ENCODE results near the gene VDAC2.
A peak's percentile ranks its signal among the peaks of the same experiment; 100 is the strongest.
"Not testable (repeated sequence)": the region's sequence is repeated elsewhere in the genome, so short reads cannot be mapped to it uniquely, and the experiment has no call there.

Gene VDAC2

GRCh38 chr10:75201793-75202307, 8.7 kb upstream of the VDAC2 start:
- no peak for DNase-seq

- DNase-seq, result no peak
These were observed 8.1 kb upstream of the VDAC2 start for GRCh38 chr10:75202321-75203045.

GRCh38 chr10:75203046-75203620, 7.5 kb upstream of the VDAC2 start:
- not testable (repeated sequence) for DNase-seq

- no peak for DNase-seq
These were observed 6.9 kb upstream of the VDAC2 start for GRCh38 chr10:75203724-75204123.

GRCh38 chr10:75205908-75206307, 4.7 kb upstream of the VDAC2 start:
- no peak for DNase-seq

- DNase-seq, result not testable (repeated sequence)
These were observed 4.0 kb upstream of the VDAC2 start for GRCh38 chr10:75206638-75207037.

GRCh38 chr10:75207079-75207856, 3.3 kb upstream of the VDAC2 start:
- no peak for DNase-seq

- no peak for DNase-seq
These were observed 2.8 kb upstream of the VDAC2 start for GRCh38 chr10:75207857-75208144.

- no peak for DNase-seq
These were observed 2.4 kb upstream of the VDAC2 start for GRCh38 chr10:75208181-75208580.

GRCh38 chr10:75209086-75209920, 1.3 kb upstream of the VDAC2 start:
- no peak for DNase-seq

- DNase-seq, result peak; percentile 77
These were observed 695 bp upstream of the VDAC2 start for GRCh38 chr10:75209921-75210281.

- peak; percentile 23 for DNase-seq
These were observed 553 bp downstream of the VDAC2 start for GRCh38 chr10:75211007-75211691.

GRCh38 chr10:75212343-75212742, 1.7 kb downstream of the VDAC2 start:
- no peak for DNase-seq

- no peak for DNase-seq
These were observed 9.7 kb downstream of the VDAC2 start for GRCh38 chr10:75220274-75220673.

- DNase-seq, result not testable (repeated sequence)
These were observed 10.9 kb downstream of the VDAC2 start for GRCh38 chr10:75221492-75221891.

GRCh38 chr10:75223507-75223906, 12.9 kb downstream of the VDAC2 start:
- DNase-seq, result no peak

GRCh38 chr10:75226095-75226494, 15.5 kb downstream of the VDAC2 start:
- no peak for DNase-seq

- DNase-seq, result no peak
These were observed 16.1 kb downstream of the VDAC2 start for GRCh38 chr10:75226656-75227055.

- DNase-seq, result no peak
These were observed 17.7 kb downstream of the VDAC2 start for GRCh38 chr10:75228278-75228677.

- no peak for DNase-seq
These were observed 18.2 kb downstream of the VDAC2 start for GRCh38 chr10:75228834-75229233.

- DNase-seq, result no peak
These were observed 19.4 kb downstream of the VDAC2 start for GRCh38 chr10:75229971-75230370.

GRCh38 chr10:75230600-75231038, 20.0 kb downstream of the VDAC2 start:
- peak; percentile 91 for DNase-seq
